GM19240 (cell line): ENCODE data around the gene ATP6AP1.

Experiments used
- DNase-seq: peaks from one replicate; pipeline ENCODE4 v3.0.0; 2011; ENCODE audit warnings: low spot score; ENCODE audit not compliant: insufficient read length

Gene ATP6AP1

GRCh38 chrX:154430479-154430878 is 2.0 kb downstream of the ATP6AP1 start:
- no peak for DNase-seq

DNA sequence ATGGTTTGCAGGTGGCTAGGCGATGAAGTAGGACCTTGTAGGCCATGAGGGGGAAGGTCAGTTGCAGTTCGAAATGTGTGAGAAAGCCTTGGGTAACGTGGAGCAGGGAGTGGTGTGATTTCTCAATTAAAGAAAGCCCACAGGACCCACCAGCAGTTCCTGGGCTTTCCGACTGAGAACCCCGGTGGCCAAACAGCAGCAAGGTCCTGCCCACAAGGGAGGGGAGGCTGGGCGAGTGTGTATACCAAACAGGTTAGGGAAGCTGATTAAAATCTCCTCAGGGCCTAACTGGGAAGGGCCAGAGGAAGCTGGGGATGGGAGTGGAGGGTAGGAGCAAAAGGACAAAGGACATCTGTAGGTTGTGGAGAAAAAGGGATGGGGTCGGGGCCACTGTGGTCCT is 2.4 kb downstream of the ATP6AP1 start:
- no peak for DNase-seq

DNA sequence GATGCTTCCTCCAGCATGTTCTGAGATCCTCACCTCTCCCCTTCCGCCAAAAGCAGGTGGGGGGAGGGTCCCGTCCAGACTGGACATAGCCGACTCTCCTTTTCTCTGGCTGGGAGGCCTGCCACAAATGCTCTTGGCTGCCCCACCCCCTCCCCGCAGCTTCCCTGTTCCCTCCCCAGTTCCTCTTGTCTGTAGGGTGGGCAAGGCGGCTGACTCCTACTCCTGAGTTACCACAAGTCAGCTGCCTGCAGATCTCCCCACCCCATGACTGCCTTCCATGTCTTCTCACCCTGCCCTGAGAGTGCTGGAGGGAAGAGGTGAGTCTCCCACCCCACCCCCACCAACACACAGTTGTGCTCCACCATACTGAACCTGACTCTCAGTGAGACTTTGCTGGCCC is 2.9 kb downstream of the ATP6AP1 start:
- DNase-seq, result no peak

- DNase-seq, result no peak
Observed at GRCh38 chrX:154432210-154432609, 3.7 kb downstream of the ATP6AP1 start.

- DNase-seq, result no peak
Observed at GRCh38 chrX:154433605-154434004, 5.1 kb downstream of the ATP6AP1 start.

- no peak for DNase-seq
Observed at GRCh38 chrX:154434394-154435168, 6.1 kb downstream of the ATP6AP1 start.

DNA sequence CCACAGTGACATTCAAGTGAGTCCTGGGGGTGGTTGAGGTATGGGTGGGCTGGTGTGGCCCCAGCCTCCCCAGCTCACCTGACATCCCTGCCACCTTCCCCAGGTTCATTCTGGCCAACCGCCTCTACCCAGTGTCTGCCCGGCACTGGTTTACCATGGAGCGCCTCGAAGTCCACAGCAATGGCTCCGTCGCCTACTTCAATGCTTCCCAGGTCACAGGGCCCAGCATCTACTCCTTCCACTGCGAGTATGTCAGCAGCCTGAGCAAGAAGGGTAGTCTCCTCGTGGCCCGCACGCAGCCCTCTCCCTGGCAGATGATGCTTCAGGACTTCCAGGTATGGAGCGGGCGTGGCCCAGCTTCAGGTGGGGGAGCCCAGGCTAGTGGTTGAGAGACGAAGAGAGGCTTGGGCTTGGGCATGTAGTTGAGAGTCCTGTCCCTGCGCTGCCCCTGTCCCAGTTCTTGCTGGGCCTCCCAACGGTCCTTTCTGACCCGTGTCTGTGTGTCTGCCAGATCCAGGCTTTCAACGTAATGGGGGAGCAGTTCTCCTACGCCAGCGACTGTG is 6.8 kb downstream of the ATP6AP1 start:
- no peak for DNase-seq

GRCh38 chrX:154436374-154436982 is 8.0 kb downstream of the ATP6AP1 start:
- DNase-seq, result peak; percentile 65

GRCh38 chrX:154436983-154437752 is 8.7 kb downstream of the ATP6AP1 start, which contains the start of gene GDI1:
Gene GDI1 (plus strand): TSS chrX:154437154. CDS start chrX:154437255, 101 bp downstream.
- DNase-seq, result no peak

DNA sequence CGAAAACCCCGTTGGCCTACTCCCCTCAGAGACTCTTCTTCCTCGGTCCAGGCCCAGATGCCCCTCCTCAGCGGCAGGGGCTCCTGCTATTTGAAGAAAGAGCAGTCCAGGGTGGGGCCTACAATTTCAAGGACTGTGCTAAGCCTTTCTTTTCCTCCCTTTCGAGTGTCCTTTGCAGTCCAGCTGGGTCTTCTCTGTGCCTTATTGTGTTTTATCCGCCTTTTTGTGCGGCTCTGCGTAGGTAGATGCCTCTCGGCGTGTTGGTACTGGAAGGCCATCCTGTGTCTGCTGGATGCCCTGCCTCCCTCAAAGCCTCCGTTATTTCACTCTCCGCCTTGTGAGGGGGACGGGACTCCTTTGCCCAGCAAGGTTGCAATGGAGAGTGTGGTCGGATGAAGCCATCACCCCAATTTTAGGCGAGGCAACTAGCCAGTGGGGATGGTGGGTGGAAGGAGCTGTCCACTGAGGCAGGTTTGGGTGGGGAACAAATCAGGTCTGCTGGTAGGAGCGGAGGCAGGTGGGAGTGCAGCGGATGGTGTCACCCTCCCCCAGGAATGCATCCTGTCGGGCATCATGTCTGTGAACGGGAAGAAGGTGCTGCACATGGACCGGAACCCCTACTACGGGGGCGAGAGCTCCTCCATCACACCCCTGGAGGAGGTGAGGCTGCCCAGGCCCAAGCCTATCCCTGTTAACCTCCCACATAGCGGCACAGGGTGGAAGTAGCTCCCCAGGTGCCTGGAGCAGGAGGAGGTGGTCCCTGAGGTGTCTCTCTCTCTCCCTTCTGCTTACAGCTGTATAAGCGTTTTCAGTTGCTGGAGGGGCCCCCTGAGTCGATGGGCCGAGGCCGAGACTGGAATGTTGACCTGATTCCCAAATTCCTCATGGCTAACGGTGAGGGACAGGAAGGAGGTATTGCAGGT is 9.8 kb downstream of the ATP6AP1 start:
- DNase-seq, result no peak

GRCh38 chrX:154439841-154440240 is 11.4 kb downstream of the ATP6AP1 start:
- DNase-seq, result no peak

- no peak for DNase-seq
Observed at GRCh38 chrX:154440623-154441357, 12.3 kb downstream of the ATP6AP1 start.

GRCh38 chrX:154441564-154441963 is 13.1 kb downstream of the ATP6AP1 start:
- no peak for DNase-seq

DNA sequence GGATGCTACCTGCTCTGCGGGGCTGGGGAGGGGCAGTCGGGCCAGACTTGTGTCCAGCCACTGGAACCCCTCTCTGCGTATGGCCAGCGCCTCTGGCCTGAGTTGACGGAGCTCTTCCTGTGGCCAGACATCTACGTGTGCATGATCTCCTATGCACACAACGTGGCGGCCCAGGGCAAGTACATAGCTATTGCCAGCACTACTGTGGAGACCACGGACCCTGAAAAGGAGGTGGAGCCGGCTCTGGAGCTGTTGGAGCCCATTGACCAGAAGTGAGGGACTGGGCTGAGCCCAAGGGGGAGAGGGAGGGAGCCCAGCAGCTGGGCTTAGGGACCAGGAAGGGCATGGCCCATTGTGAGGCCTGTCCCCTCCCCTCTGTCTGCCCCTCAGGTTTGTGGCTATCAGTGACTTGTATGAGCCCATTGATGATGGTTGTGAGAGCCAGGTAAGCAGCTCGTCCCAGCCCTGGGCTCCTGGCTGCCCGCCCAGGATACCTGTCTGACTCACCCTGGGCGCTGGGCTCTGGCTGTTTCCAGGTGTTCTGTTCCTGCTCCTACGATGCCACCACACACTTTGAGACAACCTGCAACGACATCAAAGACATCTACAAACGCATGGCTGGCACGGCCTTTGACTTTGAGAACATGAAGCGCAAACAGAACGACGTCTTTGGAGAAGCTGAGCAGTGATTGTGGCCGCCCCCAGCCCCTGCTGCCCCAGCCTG is 13.7 kb downstream of the ATP6AP1 start:
- no peak for DNase-seq

GRCh38 chrX:154443479-154443910 is 15.0 kb downstream of the ATP6AP1 start:
- DNase-seq, result no peak

GRCh38 chrX:154443992-154444754 is 15.7 kb downstream of the ATP6AP1 start, which contains the start of gene FAM50A:
Gene FAM50A (plus strand): TSS chrX:154444141. CDS start chrX:154444236, 95 bp downstream.
- DNase-seq, result peak; percentile 74

DNA sequence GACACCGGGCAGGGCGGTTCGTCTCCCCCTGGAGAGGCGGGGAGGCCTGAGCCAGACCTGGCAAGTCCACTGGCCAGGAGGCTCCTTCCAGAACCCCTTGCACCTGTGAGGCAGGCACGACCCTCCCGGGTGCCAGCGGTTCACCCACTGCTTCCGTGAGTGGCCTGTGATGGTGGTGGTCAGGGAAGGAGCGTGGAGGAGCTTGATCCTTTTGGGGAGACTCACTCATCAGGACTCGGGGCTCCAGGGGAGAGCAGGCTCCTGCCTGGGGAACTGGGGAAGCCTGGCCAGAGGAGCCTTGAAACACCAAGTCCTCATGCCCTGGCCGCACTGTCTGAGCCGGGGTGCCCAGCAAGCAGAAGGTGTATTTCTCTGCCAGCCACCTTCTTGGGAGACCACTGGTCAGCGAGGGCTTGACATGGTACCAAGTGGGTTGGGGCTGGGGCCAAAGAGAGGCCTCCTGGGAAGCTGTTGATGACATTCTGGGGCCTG is 16.3 kb downstream of the ATP6AP1 start:
- DNase-seq, result no peak

GRCh38 chrX:154445776-154446175 is 17.3 kb downstream of the ATP6AP1 start:
- no peak for DNase-seq
